Fibroblast of pulmonary artery (primary cell): ENCODE results near the gene CAST.

ENCODE experiments used
- DNase-seq: peaks from one replicate; pipeline ENCODE4 v3.0.0-alpha.2; 2010; ENCODE audit warnings: low read depth
- H3K4me3 ChIP-seq: replicated peaks from 2 replicates; pipeline ENCODE4 v1.5.1; 2011; ENCODE audit warnings: low read depth, mild to moderate bottlenecking, control low read depth, low read length, moderate library complexity
- CTCF ChIP-seq: IDR thresholded peaks from 2 replicates; pipeline ENCODE4 v1.5.1; 2011; ENCODE audit warnings: mild to moderate bottlenecking, control low read depth, low read length, inconsistent platforms; ENCODE audit errors: missing control alignments

The CAST gene

GRCh38 chr5:96645091-96645490 lies 17.1 kb upstream of the CAST start:
- TF ChIP-seq CTCF = no peak
- H3K4me3 ChIP-seq = no peak overlapping the region
- no peak for DNase-seq

GRCh38 chr5:96648023-96648422 lies 14.2 kb upstream of the CAST start:
- H3K4me3 ChIP-seq = no peak overlapping the region
- DNase-seq = no peak
- no peak for TF ChIP-seq CTCF

GRCh38 chr5:96648593-96648992 lies 13.6 kb upstream of the CAST start:
- H3K4me3 ChIP-seq = no peak overlapping the region
- TF ChIP-seq CTCF = no peak
- DNase-seq = no peak

GRCh38 chr5:96649251-96649662 lies 12.9 kb upstream of the CAST start:
- DNase-seq = no peak
- H3K4me3 ChIP-seq = no peak overlapping the region
- no peak for TF ChIP-seq CTCF

GRCh38 chr5:96649681-96650540 lies 12.3 kb upstream of the CAST start:
- DNase-seq = no peak
- no peak for TF ChIP-seq CTCF
- no peak overlapping the region for H3K4me3 ChIP-seq

- no peak for TF ChIP-seq CTCF
- DNase-seq = no peak
These were observed 11.1 kb upstream of the CAST start for GRCh38 chr5:96651047-96651446.

More at GRCh38 chr5:96651047-96651446, 11.1 kb upstream of the CAST start:
- no peak overlapping the region for H3K4me3 ChIP-seq
